ENCODE measurements around the gene NDUFV3. TPM values are rescaled to one million over a fixed set of nuclear protein-coding genes. Genes with fewer than 3 reads are reported as not detected.
"Not testable (repeated sequence)": the region's sequence is repeated elsewhere in the genome, so short reads cannot be mapped to it uniquely, and the experiment has no call there.

The NDUFV3 gene
- total and polyA plus RNA-seq, 12 donors = 25.9 to 63.7 (median 52.2) TPM

DNA sequence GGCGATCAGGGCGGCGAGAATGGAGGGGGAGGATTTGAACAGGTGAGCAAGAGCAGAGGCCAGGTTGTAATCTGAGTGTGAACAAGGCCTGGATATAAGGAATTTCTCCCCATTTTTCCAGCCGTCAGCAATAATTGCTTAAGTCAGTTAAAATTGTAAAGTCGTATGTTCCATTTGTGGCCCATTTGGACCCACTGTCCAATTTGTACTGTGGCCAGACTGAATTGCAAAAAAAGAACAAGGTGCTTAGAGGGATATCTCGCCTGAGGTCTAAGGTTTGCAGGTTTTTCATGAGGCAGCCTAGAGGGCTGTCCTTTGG, 31.3 kb downstream of the NDUFV3 start:
- Histone ChIP-seq H3K4me3 (no peak overlapping the region), H3K36me3 (no peaks in the 10 kb centered on the region), H3K27ac (peak overlapping the region in 1 of 10 donors; percentile 44), H3K27me3 (no peaks in the 10 kb centered on the region), H3K9me3 (no peaks in the 10 kb centered on the region), H3K4me1 (peaks cover 0 to 12% (median 4%) of the 10 kb centered on the region in 9 donors)
- 82 to 89% methylated on average over 6 of the region's 6 CpGs for WGBS, 2 donors
- ATAC-seq (no peak), DNase-seq (no peak)
- TF ChIP-seq, protein P1, sequence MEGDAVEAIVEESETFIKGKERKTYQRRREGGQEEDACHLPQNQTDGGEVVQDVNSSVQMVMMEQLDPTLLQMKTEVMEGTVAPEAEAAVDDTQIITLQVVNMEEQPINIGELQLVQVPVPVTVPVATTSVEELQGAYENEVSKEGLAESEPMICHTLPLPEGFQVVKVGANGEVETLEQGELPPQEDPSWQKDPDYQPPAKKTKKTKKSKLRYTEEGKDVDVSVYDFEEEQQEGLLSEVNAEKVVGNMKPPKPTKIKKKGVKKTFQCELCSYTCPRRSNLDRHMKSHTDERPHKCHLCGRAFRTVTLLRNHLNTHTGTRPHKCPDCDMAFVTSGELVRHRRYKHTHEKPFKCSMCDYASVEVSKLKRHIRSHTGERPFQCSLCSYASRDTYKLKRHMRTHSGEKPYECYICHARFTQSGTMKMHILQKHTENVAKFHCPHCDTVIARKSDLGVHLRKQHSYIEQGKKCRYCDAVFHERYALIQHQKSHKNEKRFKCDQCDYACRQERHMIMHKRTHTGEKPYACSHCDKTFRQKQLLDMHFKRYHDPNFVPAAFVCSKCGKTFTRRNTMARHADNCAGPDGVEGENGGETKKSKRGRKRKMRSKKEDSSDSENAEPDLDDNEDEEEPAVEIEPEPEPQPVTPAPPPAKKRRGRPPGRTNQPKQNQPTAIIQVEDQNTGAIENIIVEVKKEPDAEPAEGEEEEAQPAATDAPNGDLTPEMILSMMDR (IDR thresholded peaks at IDR 0.05) = no peak
- intact Hi-C loops (cut with DNase I) = loop anchor here in 1 of 10 donors (10.0 kb wide), 3 partner anchors 50 to 720 kb away; partner anchors contain the start of gene PKNOX1

DNA sequence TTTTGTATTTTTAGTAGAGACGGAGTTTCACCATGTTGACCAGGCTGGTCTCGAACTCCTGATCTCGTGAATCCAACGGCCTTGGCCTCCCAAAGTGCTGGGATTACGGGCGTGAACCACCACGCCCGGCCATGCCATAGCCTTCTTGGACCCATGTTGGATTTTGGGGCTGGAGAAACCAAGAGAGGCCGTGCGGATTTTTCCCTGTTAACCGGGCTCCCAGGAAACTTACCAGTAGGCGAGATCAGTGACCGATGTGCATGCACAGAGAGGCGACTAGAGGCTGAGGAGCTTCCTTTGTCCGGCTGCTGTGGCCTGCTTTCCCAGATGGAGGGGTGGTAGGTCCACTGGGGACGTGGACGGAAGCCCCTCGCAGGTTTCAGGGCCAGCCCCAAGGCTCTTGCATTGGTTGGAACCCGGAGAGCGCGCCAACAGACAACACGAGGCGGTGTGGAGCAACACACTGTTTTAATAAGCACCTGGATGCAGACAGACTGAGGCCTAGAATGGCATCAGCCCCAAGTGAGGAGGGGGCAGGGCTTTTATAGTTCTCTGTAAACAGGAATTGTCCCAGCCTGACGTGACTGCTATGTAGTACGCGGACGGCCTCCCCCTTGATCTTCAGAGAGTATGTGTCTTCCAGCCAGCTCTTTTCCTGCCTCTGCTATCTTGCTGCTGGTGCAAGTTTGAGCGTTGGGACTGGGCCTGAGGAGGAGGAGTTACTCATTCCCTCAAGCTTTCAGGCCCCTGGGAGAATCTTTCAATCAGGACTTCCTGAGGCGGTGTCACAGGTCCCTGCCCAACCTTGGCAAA, 32.2 kb downstream of the NDUFV3 start, which contains the start of gene ERVH48-1:
Gene ERVH48-1, minus strand, starts transcription at position 517 of the 813 bp plus-strand sequence. CDS start 6,624 bp downstream, outside the sequence.
- peak in 1 of 8 donors; percentile 41 for ATAC-seq
- TF ChIP-seq, protein P1 (IDR thresholded peaks at IDR 0.05) = no peak
- H3K4me1 ChIP-seq = peaks cover 0 to 12% (median 4%) of the 10 kb centered on the region in 9 donors
- H3K36me3 ChIP-seq = no peaks in the 10 kb centered on the region
- no peak within 1 kb of the TSS for H3K27ac ChIP-seq
- WGBS, 2 donors = 82 to 86% methylated on average over 29 of the region's 29 CpGs
- intact Hi-C loops (cut with DNase I) = loop anchor here in 1 of 10 donors (10.0 kb wide), 3 partner anchors 49 to 719 kb away; partner anchors contain the start of gene PKNOX1
- H3K27me3 ChIP-seq = no peaks in the 10 kb centered on the region
- no peaks in the 10 kb centered on the region for H3K9me3 ChIP-seq
- no peak for DNase-seq
- no peak within 1 kb of the TSS for H3K4me3 ChIP-seq

DNA sequence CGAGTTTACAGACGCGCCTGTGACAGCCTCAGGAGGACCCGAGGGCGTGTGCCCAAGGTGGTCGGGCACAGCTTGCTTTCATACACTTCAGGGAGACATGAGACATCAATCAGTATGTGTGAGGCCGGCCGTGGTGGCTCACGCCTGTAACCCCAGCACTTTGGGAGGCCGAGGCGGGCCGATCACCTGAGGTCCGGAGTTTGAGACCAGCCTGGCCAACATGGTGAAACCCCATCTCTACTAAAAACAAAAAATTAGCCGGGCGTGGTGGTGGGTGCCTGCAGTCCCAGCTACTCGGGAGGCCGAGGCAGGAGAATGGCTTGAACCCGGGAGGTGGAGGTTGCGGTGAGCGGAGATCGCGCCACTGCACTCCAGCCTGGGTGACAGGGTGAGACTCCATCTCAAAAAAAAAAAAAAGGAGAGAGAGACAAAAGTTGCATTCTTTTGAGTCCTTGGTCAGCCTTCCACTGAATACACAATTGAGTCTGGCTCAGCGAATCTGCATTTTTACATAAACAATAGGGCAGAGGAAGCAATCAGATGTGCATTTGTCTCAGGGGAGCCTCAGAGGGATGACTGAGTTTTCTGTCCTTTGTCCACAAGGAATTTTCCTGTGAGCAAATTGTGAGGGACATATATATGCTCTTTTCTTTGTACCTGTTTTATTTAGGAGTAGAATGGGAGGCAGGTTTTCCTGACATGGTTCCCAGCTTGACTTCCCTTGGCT, 34.5 kb downstream of the NDUFV3 start:
- 92 to 93% methylated on average over 23 of the region's 23 CpGs for WGBS, 2 donors
- not testable (repeated sequence) for H3K36me3 ChIP-seq, H3K4me3 ChIP-seq, H3K27ac ChIP-seq, ATAC-seq, H3K9me3 ChIP-seq, H3K27me3 ChIP-seq, DNase-seq
- intact Hi-C loops (cut with DNase I) = loop anchor here in 1 of 10 donors (10.0 kb wide), 3 partner anchors 47 to 717 kb away; partner anchors contain the start of gene PKNOX1
- peaks cover 0 to 12% (median 4%) of the 10 kb centered on the region in 9 donors for H3K4me1 ChIP-seq

DNA sequence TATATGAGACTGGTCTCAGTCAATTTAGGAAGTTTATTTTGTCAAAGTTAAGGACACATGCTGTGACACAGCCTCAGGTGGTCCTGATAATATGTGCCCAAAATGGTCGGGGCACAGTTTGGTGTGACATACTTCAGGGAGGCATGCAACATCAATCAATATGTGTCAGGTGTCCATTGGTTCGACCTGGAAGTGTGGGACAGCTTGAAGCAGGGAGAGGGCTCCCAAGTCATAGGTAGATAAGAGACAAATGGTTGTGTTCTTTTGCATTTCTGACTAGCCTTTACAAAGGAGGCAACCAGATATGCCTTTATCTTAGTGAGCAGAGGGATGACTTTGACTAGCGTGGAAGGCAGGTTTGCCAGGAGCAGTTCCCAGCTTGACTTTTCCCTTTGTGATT, 36.9 kb downstream of the NDUFV3 start:
- peaks cover 0 to 4% (median 0%) of the 10 kb centered on the region in 9 donors for H3K4me1 ChIP-seq
- no peak overlapping the region for H3K27ac ChIP-seq
- H3K4me3 ChIP-seq = no peak overlapping the region
- TF ChIP-seq, protein P1 (IDR thresholded peaks at IDR 0.05) = no peak
- H3K9me3 ChIP-seq = no peaks in the 10 kb centered on the region
- ATAC-seq (no peak), DNase-seq (no peak)
- WGBS, 2 donors = 52 to 56% methylated on average over 3 of the region's 3 CpGs
- intact Hi-C loops (cut with DNase I) = loop anchor here in 2 of 10 donors (10.0 kb wide), 4 partner anchors 45 to 855 kb away; partner anchors contain the start of genes PKNOX1 (in 1 of the 2) and UMODL1 (in 1 of the 2)
- H3K27me3 ChIP-seq = no peaks in the 10 kb centered on the region
- no peaks in the 10 kb centered on the region for H3K36me3 ChIP-seq
